Esophagus muscularis mucosa (tissue), 4 donors: ENCODE data around the gene ACP5. TPM values are rescaled to one million over a fixed set of nuclear protein-coding genes. Genes with fewer than 3 reads are reported as not detected.

Experiments used
- DNase-seq: peaks from one replicate; pipeline ENCODE4 v3.0.0-alpha.2; 2017; ENCODE audit errors: extremely low spot score
- H3K27ac ChIP-seq, 4 donors: fragments of 200-600 bp; sonication (generic); replicated peaks in 1 of 4; 1 replicate in 3 of 4; 2 replicates in 1 of 4; pipeline ENCODE4 v1.5.1; 2016 to 2019; ENCODE audit warnings: mild to moderate bottlenecking in 1 of 4
- H3K27me3 ChIP-seq, 4 donors: fragments of 200-600 bp; sonication (generic); one replicate each; pipeline versions ENCODE4 v1.5.1 to v1.6.0; 2016 to 2019
- H3K36me3 ChIP-seq, 4 donors: fragments of 200-600 bp; sonication (generic); one replicate each; pipeline ENCODE4 v1.5.1; 2016 to 2019
- H3K4me1 ChIP-seq, 4 donors: fragments of 200-600 bp; sonication (generic); one replicate each; pipeline ENCODE4 v1.5.1; 2016 to 2019
- H3K4me3 ChIP-seq, 4 donors: fragments of 200-600 bp; sonication (generic); 1 replicate in 2 of 4; 2 replicates in 2 of 4; pipeline ENCODE4 v1.5.1; 2016 to 2019; ENCODE audit warnings: mild to moderate bottlenecking in 4 of 4, moderate library complexity in 1 of 4
- H3K9me3 ChIP-seq, 4 donors: fragments of 200-600 bp; sonication (generic); 1 replicate in 3 of 4; 2 replicates in 1 of 4; pipeline ENCODE4 v1.5.1; 2016 to 2019
- CTCF ChIP-seq, 3 experiments: fragments of 200-600 bp in 2 of 3; fragments of 450-650 bp in 1 of 3; sonication (generic) in 2 of 3; IDR thresholded peaks; one replicate each; pipeline ENCODE4 v1.5.1; 2017 to 2019; ENCODE audit warnings: antibody characterized with exemption in 3 of 3, mild to moderate bottlenecking in 2 of 3, moderate library complexity in 1 of 3
- EP300 ChIP-seq: sonication (generic); formaldehyde crosslinking; IDR thresholded peaks from one replicate; pipeline ENCODE4 v1.6.1; 2017; ENCODE audit warnings: antibody characterized with exemption
- POLR2A ChIP-seq: fragments of 450-650 bp; IDR thresholded peaks from one replicate; pipeline ENCODE4 v1.6.1; 2017; ENCODE audit warnings: antibody characterized with exemption, moderate library complexity, mild to moderate bottlenecking, low read depth
- POLR2AphosphoS5 ChIP-seq, 2 donors: sonication (generic); formaldehyde crosslinking; IDR thresholded peaks; one replicate each; pipeline ENCODE4 v1.6.1; 2017; ENCODE audit warnings: antibody characterized with exemption in 2 of 2
- WGBS: methylation state at CpG from one replicate; pipeline ENCODE4 v1.1.5; 2018; 5-methylcytosine and 5-hydroxymethylcytosine counted together
- intact Hi-C: fragments of 100-400 bp; cut with DNase I; formaldehyde crosslinking; loops from one replicate; pipeline ENCODE4 v1.15.1; 2023
- total RNA-seq, 4 donors: library from RNA; depleted of rRNA; stranded (reverse); fragments of >200 nt; gene quantifications; one replicate each; pipeline versions ENCODE4 v1.1.0 to v1.2.1, GENCODE V29; 2016

The ACP5 gene
- total RNA-seq, 4 donors from 2014 or later: 7.3 to 16.0 (median 13.3) TPM

GRCh38 chr19:11558881-11559828 lies 18.3 kb downstream of the ACP5 start, which contains the start of gene ELOF1:
TSS of gene ELOF1 (minus strand) at chr19:11559230. CDS start at chr19:11554347, 4,883 bp downstream.
- Histone ChIP-seq H3K4me3 (peak within 1 kb of the TSS; percentile 61 to 92 (median 84)), H3K36me3 (peaks cover 5 to 21% (median 21%) of the 10 kb centered on the region in 4 donors), H3K27ac (peak within 1 kb of the TSS; percentile 80 to 84 (median 80)), H3K4me1 (peaks cover 25 to 45% (median 42%) of the 10 kb centered on the region in 4 donors), H3K27me3 (no peaks in the 10 kb centered on the region), H3K9me3 (no peaks in the 10 kb centered on the region)
- DNase-seq: peak; percentile 98
- 6% methylated on average over 25 of the region's 57 CpGs for WGBS
- TF ChIP-seq CTCF (IDR thresholded peaks at IDR 0.05) (peak; percentile 15 to 28 (median 17)), EP300 (no peak), POLR2A (peak; percentile 41), POLR2AphosphoS5 (IDR thresholded peaks at IDR 0.05) (peak; percentile 97 to 99)
- intact Hi-C loops: no loop called here

GRCh38 chr19:11556634-11557420 lies 20.6 kb downstream of the ACP5 start:
- Histone ChIP-seq H3K36me3 (peaks cover 13 to 44% (median 40%) of the 10 kb centered on the region in 4 donors), H3K4me1 (peaks cover 25 to 51% (median 49%) of the 10 kb centered on the region in 4 donors), H3K27ac (no peak overlapping the region), H3K4me3 (no peak overlapping the region), H3K9me3 (no peaks in the 10 kb centered on the region), H3K27me3 (no peaks in the 10 kb centered on the region)
- no peak for TF ChIP-seq POLR2A
- no peak for TF ChIP-seq EP300
- no peak for TF ChIP-seq CTCF (IDR thresholded peaks at IDR 0.05)
- no peak for TF ChIP-seq POLR2AphosphoS5 (IDR thresholded peaks at IDR 0.05)
- intact Hi-C loops: no loop called here
- no peak for DNase-seq
- 73% methylated on average over 4 of the region's 4 CpGs for WGBS

- no peaks in the 10 kb centered on the region for H3K9me3 ChIP-seq
- H3K4me1 ChIP-seq: peaks cover 22 to 59% (median 57%) of the 10 kb centered on the region in 4 donors
- intact Hi-C loops: no loop called here
- TF ChIP-seq EP300: no peak
- 88% methylated on average over 5 of the region's 6 CpGs for WGBS
- no peak overlapping the region for H3K27ac ChIP-seq
- DNase-seq: no peak
- no peak overlapping the region for H3K4me3 ChIP-seq
- no peaks in the 10 kb centered on the region for H3K27me3 ChIP-seq
- peaks cover 14 to 52% (median 41%) of the 10 kb centered on the region in 4 donors for H3K36me3 ChIP-seq
Observed at GRCh38 chr19:11555246-11555645, 22.2 kb downstream of the ACP5 start.

DNA sequence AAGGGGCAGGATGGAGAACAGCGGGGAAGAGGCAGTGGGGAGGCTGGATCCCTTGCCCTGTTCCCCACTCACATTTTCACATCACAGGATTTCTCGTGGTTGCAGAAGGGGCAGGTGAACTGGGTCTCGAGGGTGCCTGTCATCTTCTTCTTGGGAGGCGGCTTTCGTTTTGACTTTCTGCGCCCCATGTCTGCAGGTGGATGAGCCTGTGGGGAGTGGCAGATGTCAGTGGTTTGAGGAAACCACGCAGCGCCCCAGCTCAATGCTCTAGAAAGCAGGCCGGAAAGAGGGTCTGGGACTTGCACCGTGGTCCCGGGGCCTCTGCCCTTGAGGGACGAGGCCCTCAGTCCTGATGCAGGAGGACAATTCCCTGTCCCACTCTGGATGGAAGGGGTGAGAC lies 23.3 kb downstream of the ACP5 start:
- Histone ChIP-seq H3K9me3 (no peaks in the 10 kb centered on the region), H3K27me3 (no peaks in the 10 kb centered on the region), H3K36me3 (peaks cover 25 to 63% (median 51%) of the 10 kb centered on the region in 4 donors), H3K4me1 (peaks cover 15 to 60% (median 59%) of the 10 kb centered on the region in 4 donors), H3K4me3 (no peak overlapping the region), H3K27ac (no peak overlapping the region)
- no peak for TF ChIP-seq CTCF (IDR thresholded peaks at IDR 0.05)
- DNase-seq: no peak
- intact Hi-C loops: no loop called here
- 90% methylated on average over 12 of the region's 12 CpGs for WGBS
